Astrocyte of the cerebellum (primary cell): ENCODE measurements around the gene SLC26A6.

Experiments used
- DNase-seq: peaks from one replicate; pipeline ENCODE4 v3.0.0-alpha.2; 2011; ENCODE audit warnings: low read depth
- H3K4me3 ChIP-seq: 2 replicates; pipeline ENCODE4 v1.5.1; 2011; ENCODE audit warnings: mild to moderate bottlenecking, low read depth, low read length, moderate library complexity
- CTCF ChIP-seq: IDR thresholded peaks from 2 replicates; pipeline ENCODE4 v1.5.1; 2012; ENCODE audit warnings: low read length, low read depth, moderate library complexity, mild to moderate bottlenecking; ENCODE audit errors: missing control alignments
- in situ Hi-C: cut with HindIII; loops from 2 replicates; pipeline ENCODE4 v1.10.0; 2017; ENCODE audit warnings: low sequenced_read_pairs

SLC26A6 gene

GRCh38 chr3:48681541-48681880 lies 46.2 kb upstream of the SLC26A6 start:
- H3K4me3 ChIP-seq: no peak overlapping the region
- no peak for DNase-seq
- TF ChIP-seq CTCF: no peak
- in situ Hi-C loops: no loop called here

GRCh38 chr3:48680811-48681540 lies 45.7 kb upstream of the SLC26A6 start:
- in situ Hi-C loops: no loop called here
- TF ChIP-seq CTCF: no peak
- H3K4me3 ChIP-seq: no peak overlapping the region
- DNase-seq: no peak

DNA sequence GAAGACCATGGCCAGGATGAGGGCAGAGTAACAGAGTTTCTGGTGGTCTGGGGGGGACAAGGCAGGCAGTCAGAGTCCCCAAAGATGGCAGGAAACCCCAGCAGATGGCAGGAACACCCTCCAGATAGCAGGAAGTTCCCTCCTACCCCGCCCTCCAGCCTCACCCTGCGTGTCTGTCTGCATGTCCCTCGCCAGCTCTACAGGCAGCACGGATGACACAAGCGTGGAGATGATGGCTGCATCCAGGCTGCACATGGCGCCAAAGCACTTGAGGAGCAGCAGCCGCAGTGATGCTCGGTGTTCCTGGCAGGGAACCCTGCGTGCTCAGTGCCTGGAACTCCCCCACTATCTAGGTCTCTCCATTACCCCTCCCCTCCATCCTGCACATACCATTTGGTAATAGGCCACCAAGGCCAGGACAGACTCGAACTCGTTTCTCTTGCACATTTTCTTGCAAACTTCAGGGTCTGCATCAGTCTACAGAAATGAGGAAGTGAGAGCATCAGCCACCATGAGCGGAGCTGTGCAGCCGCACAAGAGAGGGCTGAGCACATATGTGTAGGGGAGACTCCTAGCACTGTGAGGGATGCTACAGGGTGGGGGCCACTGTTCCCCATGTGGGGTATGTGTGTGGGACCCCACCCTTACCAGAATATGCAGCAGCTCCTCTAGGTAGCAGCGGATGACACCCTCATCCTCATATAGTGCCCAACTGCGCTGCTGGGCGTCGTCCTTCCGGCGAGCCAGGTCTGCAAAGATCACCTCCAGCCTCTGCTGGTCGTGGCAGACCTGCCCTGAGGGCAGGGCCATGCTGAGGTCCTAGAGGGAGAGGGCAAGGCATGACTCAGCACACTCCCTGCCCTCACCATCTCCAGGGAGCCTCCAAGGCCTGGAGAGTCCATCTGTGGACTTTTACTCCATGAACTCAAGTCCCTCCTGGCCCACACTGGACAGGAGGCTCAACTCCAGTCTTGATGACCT lies 44.4 kb upstream of the SLC26A6 start:
- H3K4me3 ChIP-seq: no peak overlapping the region
- TF ChIP-seq CTCF: no peak
- DNase-seq: no peak
- in situ Hi-C loops: no loop called here

DNA sequence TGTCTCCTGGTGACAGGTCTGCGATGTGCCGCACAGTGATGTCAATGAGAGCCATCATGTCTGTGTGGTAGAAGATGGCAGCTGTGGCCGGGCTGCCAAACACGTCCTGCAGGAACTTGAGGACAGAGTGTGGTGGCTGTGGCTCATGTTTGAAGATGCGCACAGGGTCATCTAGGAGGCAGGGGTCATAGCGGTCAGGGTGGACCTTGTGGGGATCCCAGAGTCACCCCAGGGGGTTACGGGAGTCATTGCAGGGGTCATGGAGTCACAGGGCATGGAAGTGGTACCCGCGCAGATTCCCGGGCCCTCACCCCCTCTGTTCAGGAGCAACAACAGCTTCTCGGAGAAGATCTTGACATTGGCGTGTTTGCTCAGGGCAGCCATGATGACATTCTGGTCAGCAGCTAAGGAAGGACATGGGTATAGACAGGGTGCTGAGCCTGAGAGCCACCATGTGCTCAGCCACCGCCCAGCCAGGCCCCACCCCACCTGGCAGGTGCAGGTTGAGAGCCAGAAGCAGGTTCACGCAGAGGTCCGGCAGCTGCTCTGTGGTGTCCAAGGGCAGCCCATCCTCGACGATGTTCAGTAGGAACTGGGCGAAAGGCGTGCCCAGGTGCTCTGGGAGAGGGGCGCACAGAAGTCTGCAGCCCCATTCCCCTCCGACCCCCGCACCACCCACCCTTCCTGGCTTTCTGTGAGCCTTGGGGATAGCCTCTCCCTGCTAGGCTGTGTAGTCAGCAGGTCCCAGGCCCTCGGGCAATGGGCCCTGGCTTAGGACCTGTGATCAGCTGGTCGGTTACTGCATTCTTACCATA lies 43.5 kb upstream of the SLC26A6 start:
- in situ Hi-C loops: no loop called here
- no peak for DNase-seq
- no peak overlapping the region for H3K4me3 ChIP-seq
- no peak for TF ChIP-seq CTCF

DNA sequence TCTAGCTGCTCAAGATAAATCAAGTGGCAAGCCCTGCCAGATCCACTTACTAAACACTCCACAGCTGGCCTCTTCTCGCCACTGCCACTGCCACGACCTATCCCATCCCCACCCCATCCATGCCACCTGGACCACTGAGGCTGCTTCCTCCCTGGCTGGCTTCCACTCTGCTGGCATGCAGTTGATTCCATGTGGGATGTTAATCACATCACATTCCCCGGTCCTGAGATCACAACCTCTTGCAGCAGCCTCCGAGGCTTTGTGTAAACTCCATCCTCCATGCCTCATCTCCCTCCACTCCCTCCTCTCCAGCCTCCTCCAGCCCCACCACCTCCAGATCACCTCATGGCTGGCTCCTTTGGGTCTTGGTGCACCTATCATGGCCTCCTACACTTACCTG lies 42.8 kb upstream of the SLC26A6 start:
- H3K4me3 ChIP-seq: no peak overlapping the region
- in situ Hi-C loops: no loop called here
- no peak for DNase-seq
- TF ChIP-seq CTCF: no peak

- in situ Hi-C loops: no loop called here
- no peak overlapping the region for H3K4me3 ChIP-seq
- DNase-seq: no peak
- TF ChIP-seq CTCF: no peak
Measured at GRCh38 chr3:48674505-48674904, 39.2 kb upstream of the SLC26A6 start.
